HepG2 (cell line): ENCODE results near the gene TMED9. TPM values are rescaled to one million over a fixed set of nuclear protein-coding genes. Genes with fewer than 3 reads are reported as not detected.

Experiments used
- HHEX ChIP-seq: IDR thresholded peaks from 2 replicates; pipeline ENCODE4 v1.6.1; 2016; ENCODE audit warnings: control low read depth
- MIER2 ChIP-seq: IDR thresholded peaks from 2 replicates; pipeline ENCODE4 v1.6.1; 2016; ENCODE audit warnings: missing biosample characterization, missing genetic modification reagents
- ZBTB20 ChIP-seq: sonication (generic); formaldehyde crosslinking; IDR thresholded peaks from 2 replicates; pipeline ENCODE4 v1.8.1; 2023; ENCODE audit warnings: missing genetic modification reagents, low read depth, mild to moderate bottlenecking, borderline replicate concordance
- ZBTB40 ChIP-seq, 2 experiments: fragments of 450-650 bp in 1 of 2; sonication (generic) in 1 of 2; formaldehyde crosslinking in 1 of 2; IDR thresholded peaks; 2 replicates each; pipeline versions ENCODE4 v1.6.1 to v1.8.0; 2016 to 2022; ENCODE audit warnings: antibody characterized with exemption in 1 of 2, mild to moderate bottlenecking in 1 of 2, missing genetic modification reagents in 1 of 2
- ZNF234 ChIP-seq: sonication (generic); formaldehyde crosslinking; conservative IDR thresholded peaks from 2 replicates; pipeline ENCODE4 v1.5.1; 2020; ENCODE audit warnings: mild to moderate bottlenecking, missing genetic modification reagents
- ZNF282 ChIP-seq: fragments of 450-650 bp; IDR thresholded peaks from 2 replicates; pipeline ENCODE4 v1.6.1; 2018; ENCODE audit not compliant: partially characterized antibody
- ZNF512 ChIP-seq: sonication (generic); formaldehyde crosslinking; IDR thresholded peaks from 2 replicates; pipeline ENCODE4 v1.4.0; 2020; ENCODE audit warnings: mild to moderate bottlenecking, missing genetic modification reagents
- ZNF609 ChIP-seq: sonication (generic); formaldehyde crosslinking; IDR thresholded peaks from 2 replicates; pipeline ENCODE4 v1.4.0; 2020; ENCODE audit warnings: mild to moderate bottlenecking, missing genetic modification reagents, borderline replicate concordance
- ZNF639 ChIP-seq: conservative IDR thresholded peaks from 2 replicates; pipeline ENCODE4 v1.6.1; 2018; ENCODE audit warnings: missing genetic modification reagents
- ZNF674 ChIP-seq: sonication (generic); formaldehyde crosslinking; IDR thresholded peaks from 2 replicates; pipeline ENCODE4 v1.5.0; 2020; ENCODE audit warnings: low read depth, mild to moderate bottlenecking, missing genetic modification reagents
- ZNF772 ChIP-seq: sonication (generic); formaldehyde crosslinking; IDR thresholded peaks from 2 replicates; pipeline ENCODE4 v1.5.0; 2020; ENCODE audit warnings: mild to moderate bottlenecking, missing genetic modification reagents
- polyA plus RNA-seq, 8 experiments: library from polyadenylated mRNA; depleted of rRNA in 3 of 8; stranded (reverse) in 7 of 8; unstranded in 1 of 8; fragments of >200 nt; fragmentation: Illumina TruSeq in 4 of 8; extraction: Trizol in 4 of 8; gene quantifications; 2 replicates each; pipeline versions ENCODE4 v1.2.1 to v1.2.3, GENCODE V29; 2011 to 2016; ENCODE audit warnings: low read depth in 4 of 8, missing spikeins in 1 of 8, mixed read lengths in 1 of 8; ENCODE audit not compliant: insufficient read depth in 1 of 8
- total RNA-seq, 5 experiments: library from RNA; depleted of rRNA; stranded (reverse); fragments of >200 nt; fragmentation: Illumina TruSeq; extraction: Trizol; gene quantifications; 2 replicates each; pipeline ENCODE4 v1.2.3, GENCODE V29; 2016; ENCODE audit warnings: low read depth in 1 of 5

TMED9 gene
- total and polyA plus RNA-seq, 2 of the 13 experiments (the other 11 are each of a cell fraction or from before 2014, with no cell fraction given), result 161 to 350 TPM

GRCh38 chr5:177588413-177588909 lies 3.5 kb upstream of the TMED9 start (continued):
- no peak for TF ChIP-seq ZNF639 (CRISPR knock-in tag)
- no peak for TF ChIP-seq ZNF234
- TF ChIP-seq ZNF512, result 0 out of 2 replicates have a peak, but pooled peaks have one; percentile 52
- peak; percentile 78; the same call in 1 of the 2 replicates for TF ChIP-seq MIER2
- no peak for TF ChIP-seq ZNF282
- TF ChIP-seq ZNF772 (CRISPR knock-in tag), result 0 out of 2 replicates have a peak, but pooled peaks have one; percentile 31
- TF ChIP-seq ZBTB40 (IDR thresholded peaks at IDR 0.05), result no peak
- TF ChIP-seq ZBTB40 (CRISPR knock-in tag; IDR thresholded peaks at IDR 0.05), result no peak
- peak; percentile 96 for TF ChIP-seq HHEX (CRISPR knock-in tag)
- TF ChIP-seq ZNF674, result no peak
- peak; percentile 69; the same call in 1 of the 2 replicates for TF ChIP-seq ZBTB20 (CRISPR knock-in tag)
- peak; percentile 99 for TF ChIP-seq ZNF609 (CRISPR knock-in tag)
